Small intestine (tissue), 7 donors: Measurements from ENCODE around the gene VSIG2. TPM values are rescaled to one million over a fixed set of nuclear protein-coding genes. Genes with fewer than 3 reads are reported as not detected.

ENCODE experiments used
- DNase-seq, 2 donors: peaks; one replicate each; pipeline versions ENCODE4 v3.0.0 to v3.0.0-alpha.2; 2013
- FAIRE-seq: peaks from 2 replicates; lab custom pipeline; 2012; peaks lifted over from hg19 to GRCh38; lab: Jason Lieb, UNC
- H3K27ac ChIP-seq, 3 donors: one replicate each; pipeline ENCODE4 v1.5.1; 2013; ENCODE audit warnings: low read length in 2 of 3, mild to moderate bottlenecking in 2 of 3, control low read depth in 1 of 3, inconsistent platforms in 1 of 3, low read depth in 1 of 3, moderate library complexity in 1 of 3
- H3K27me3 ChIP-seq, 3 donors: one replicate each; pipeline ENCODE4 v1.6.1; 2013; ENCODE audit warnings: low read length in 3 of 3, inconsistent platforms in 1 of 3; ENCODE audit not compliant: control insufficient read depth in 3 of 3, insufficient read depth in 3 of 3
- H3K36me3 ChIP-seq, 3 donors: one replicate each; pipeline ENCODE4 v1.6.1; 2013; ENCODE audit warnings: low read length in 3 of 3, inconsistent platforms in 1 of 3, low read depth in 1 of 3, mild to moderate bottlenecking in 1 of 3, moderate library complexity in 1 of 3; ENCODE audit not compliant: control insufficient read depth in 3 of 3, insufficient read depth in 2 of 3
- H3K4me1 ChIP-seq, 3 donors: one replicate each; pipeline ENCODE4 v1.6.1; 2013; ENCODE audit warnings: low read length in 2 of 3, inconsistent platforms in 1 of 3, low read depth in 1 of 3, mild to moderate bottlenecking in 1 of 3, moderate library complexity in 1 of 3; ENCODE audit not compliant: control insufficient read depth in 3 of 3, insufficient read depth in 2 of 3
- H3K4me3 ChIP-seq, 3 donors: one replicate each; pipeline ENCODE4 v1.5.1; 2013; ENCODE audit warnings: low read length in 3 of 3, control low read depth in 1 of 3, inconsistent platforms in 1 of 3, low read depth in 1 of 3, mild to moderate bottlenecking in 1 of 3, moderate library complexity in 1 of 3
- H3K9me3 ChIP-seq, 2 donors: one replicate each; pipeline ENCODE4 v1.6.1; 2013; ENCODE audit warnings: low read depth in 1 of 2, low read length in 1 of 2; ENCODE audit not compliant: control insufficient read depth in 2 of 2, insufficient read depth in 1 of 2
- WGBS, 3 donors: extraction: QIAGEN DNeasy Blood & Tissue Kit; methylation state at CpG; one replicate each; pipeline ENCODE4 v1.1.7; 2013; 5-methylcytosine and 5-hydroxymethylcytosine counted together
- polyA plus RNA-seq, 4 donors: library from polyadenylated mRNA; stranded (reverse) in 3 of 4; unstranded in 1 of 4; fragments of 200-250 nt in 3 of 4; fragments of 120-200 nt in 1 of 4; gene quantifications; one replicate each; pipeline versions ENCODE4 v1.2.1 to v1.2.3, GENCODE V29; 2013
- donor health status: healthy with polysubstance abuse.
- donor health status: control.
- donor health status: control.
- donor health status: Bipolar disorder and iron deficiency.
- donor health status: healthy.

The VSIG2 gene
- polyA plus RNA-seq, 4 donors: 0.91 to 6.4 TPM; not detected in 2

GRCh38 chr11:124748481-124749343 is 3.3 kb downstream of the VSIG2 start:
- no peaks in the 10 kb centered on the region for H3K36me3 ChIP-seq
- no peak for FAIRE-seq
- 50 to 71% (median 67%) methylated on average over 12 of the region's 12 CpGs for WGBS, 3 donors
- peak overlapping the region in 1 of 3 donors; percentile 12 for H3K27ac ChIP-seq
- no peaks in the 10 kb centered on the region for H3K9me3 ChIP-seq
- peaks cover 0 to 96% (median 6%) of the 10 kb centered on the region in 3 donors for H3K27me3 ChIP-seq
- no peak for DNase-seq
- H3K4me3 ChIP-seq: no peak overlapping the region
- H3K4me1 ChIP-seq: peaks cover 0 to 23% (median 0%) of the 10 kb centered on the region in 3 donors

GRCh38 chr11:124748100-124748418 is 4.0 kb downstream of the VSIG2 start:
- Histone ChIP-seq H3K9me3 (no peaks in the 10 kb centered on the region), H3K27ac (no peak overlapping the region), H3K4me3 (no peak overlapping the region), H3K27me3 (peaks cover 0 to 96% (median 6%) of the 10 kb centered on the region in 3 donors), H3K4me1 (peaks cover 0 to 23% (median 0%) of the 10 kb centered on the region in 3 donors), H3K36me3 (no peaks in the 10 kb centered on the region)
- 73 to 78% (median 77%) methylated on average over 7 of the region's 7 CpGs for WGBS, 3 donors
- FAIRE-seq (no peak), DNase-seq (no peak)

- H3K36me3 ChIP-seq: no peaks in the 10 kb centered on the region
- 64 to 72% (median 70%) methylated on average over 14 of the region's 14 CpGs for WGBS, 3 donors
- H3K4me1 ChIP-seq: peaks cover 0 to 23% (median 0%) of the 10 kb centered on the region in 3 donors
- no peaks in the 10 kb centered on the region for H3K9me3 ChIP-seq
- peaks cover 0 to 97% (median 8%) of the 10 kb centered on the region in 3 donors for H3K27me3 ChIP-seq
- H3K4me3 ChIP-seq: no peak overlapping the region
- H3K27ac ChIP-seq: peak overlapping the region in 2 of 3 donors; percentile 35 to 55
- FAIRE-seq (no peak), DNase-seq (no peak)
These were observed 4.5 kb downstream of the VSIG2 start for GRCh38 chr11:124747406-124748099.

- no peaks in the 10 kb centered on the region for H3K36me3 ChIP-seq
- DNase-seq (peak; percentile 94 to 95), FAIRE-seq (no peak)
- H3K9me3 ChIP-seq: no peaks in the 10 kb centered on the region
- peaks cover 0 to 97% (median 8%) of the 10 kb centered on the region in 3 donors for H3K27me3 ChIP-seq
- H3K27ac ChIP-seq: peak overlapping the region; percentile 72 to 88 (median 78)
- WGBS, 3 donors: 1 to 2% (median 2%) methylated on average over 37 of the region's 37 CpGs
- H3K4me1 ChIP-seq: peaks cover 0 to 16% (median 0%) of the 10 kb centered on the region in 3 donors
- H3K4me3 ChIP-seq: peak overlapping the region; percentile 36 to 78 (median 59)
These were observed 5.3 kb downstream of the VSIG2 start for GRCh38 chr11:124746621-124747243.

- 1 to 8% (median 4%) methylated on average over 39 to 41 of the region's 41 CpGs for WGBS, 3 donors
- Histone ChIP-seq H3K4me3 (peak overlapping the region; percentile 36 to 78 (median 59)), H3K9me3 (no peaks in the 10 kb centered on the region), H3K36me3 (no peaks in the 10 kb centered on the region), H3K4me1 (peaks cover 0 to 14% (median 0%) of the 10 kb centered on the region in 3 donors), H3K27ac (peak overlapping the region; percentile 72 to 88 (median 78)), H3K27me3 (peaks cover 0 to 97% (median 8%) of the 10 kb centered on the region in 3 donors)
- peak; percentile 51 to 68 for DNase-seq
- no peak for FAIRE-seq
These were observed 6.0 kb downstream of the VSIG2 start for GRCh38 chr11:124745835-124746620.

- FAIRE-seq (no peak), DNase-seq (peak in 1 of 2 donors; percentile 26)
- Histone ChIP-seq H3K27me3 (peaks cover 0 to 97% (median 8%) of the 10 kb centered on the region in 3 donors), H3K9me3 (no peaks in the 10 kb centered on the region), H3K4me1 (peaks cover 0 to 17% (median under 1%) of the 10 kb centered on the region in 3 donors), H3K27ac (no peak overlapping the region), H3K4me3 (peak overlapping the region in 1 of 3 donors; percentile 78), H3K36me3 (no peaks in the 10 kb centered on the region)
- 20 to 44% (median 31%) methylated on average over 38 to 44 of the region's 44 CpGs for WGBS, 3 donors
These were observed 6.7 kb downstream of the VSIG2 start for GRCh38 chr11:124745270-124745834.

- peaks cover 0 to 97% (median 8%) of the 10 kb centered on the region in 3 donors for H3K27me3 ChIP-seq
- H3K9me3 ChIP-seq: no peaks in the 10 kb centered on the region
- FAIRE-seq (no peak), DNase-seq (no peak)
- no peaks in the 10 kb centered on the region for H3K36me3 ChIP-seq
- H3K4me3 ChIP-seq: no peak overlapping the region
- H3K4me1 ChIP-seq: peaks cover 0 to 18% (median 2%) of the 10 kb centered on the region in 3 donors
- WGBS, 3 donors: 73 to 91% (median 76%) methylated on average over 6 of the region's 6 CpGs
- no peak overlapping the region for H3K27ac ChIP-seq
These were observed 9.0 kb downstream of the VSIG2 start for GRCh38 chr11:124743050-124743449.
